NCI-H524 (cell line): ENCODE results near the gene GCNA.
"Not testable (repeated sequence)": the region's sequence is repeated elsewhere in the genome, so short reads cannot be mapped to it uniquely, and the experiment has no call there.

Source experiments
- DNase-seq, 2 experiments: peaks; one replicate each; lab custom pipeline; 2025; lab: John Stamatoyannopoulos, UW

The GCNA gene

DNA sequence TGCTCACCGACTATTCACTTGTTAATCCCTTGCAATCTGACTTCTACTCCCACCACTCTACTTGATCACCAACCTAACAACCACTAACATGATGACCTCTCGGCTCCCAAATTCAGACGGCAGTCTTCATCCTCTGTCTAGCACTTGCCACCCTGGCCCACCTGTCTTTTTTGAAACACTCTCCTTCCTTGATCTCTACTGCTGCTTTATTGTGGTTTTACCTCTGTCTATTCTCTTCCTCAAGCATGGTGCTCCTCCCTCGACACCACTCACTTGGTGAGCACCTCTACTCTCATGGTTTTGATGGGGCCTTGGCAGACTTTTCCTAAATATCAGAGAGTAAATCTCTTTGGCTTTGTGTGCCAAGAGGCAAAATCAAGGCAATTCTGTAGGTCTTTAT, 61.8 kb downstream of the GCNA start:
- DNase-seq, result no peak

DNA sequence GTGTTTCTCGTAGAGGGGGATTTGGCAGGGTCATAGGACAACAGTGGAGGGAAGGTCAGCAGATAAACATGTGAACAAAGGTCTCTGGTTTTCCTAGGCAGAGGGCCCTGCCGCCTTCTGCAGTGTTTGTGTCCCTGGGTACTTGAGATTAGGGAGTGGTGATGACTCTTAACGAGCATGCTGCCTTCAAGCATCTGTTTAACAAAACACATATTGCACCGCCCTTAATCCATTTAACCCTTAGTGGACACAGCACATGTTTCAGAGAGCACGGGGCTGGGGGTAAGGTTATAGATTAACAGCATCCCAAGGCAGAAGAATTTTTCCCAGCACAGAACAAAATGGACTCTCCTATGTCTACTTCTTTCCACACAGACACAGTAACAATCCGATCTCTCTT, 66.2 kb downstream of the GCNA start:
- DNase-seq, result not testable (repeated sequence)

DNA sequence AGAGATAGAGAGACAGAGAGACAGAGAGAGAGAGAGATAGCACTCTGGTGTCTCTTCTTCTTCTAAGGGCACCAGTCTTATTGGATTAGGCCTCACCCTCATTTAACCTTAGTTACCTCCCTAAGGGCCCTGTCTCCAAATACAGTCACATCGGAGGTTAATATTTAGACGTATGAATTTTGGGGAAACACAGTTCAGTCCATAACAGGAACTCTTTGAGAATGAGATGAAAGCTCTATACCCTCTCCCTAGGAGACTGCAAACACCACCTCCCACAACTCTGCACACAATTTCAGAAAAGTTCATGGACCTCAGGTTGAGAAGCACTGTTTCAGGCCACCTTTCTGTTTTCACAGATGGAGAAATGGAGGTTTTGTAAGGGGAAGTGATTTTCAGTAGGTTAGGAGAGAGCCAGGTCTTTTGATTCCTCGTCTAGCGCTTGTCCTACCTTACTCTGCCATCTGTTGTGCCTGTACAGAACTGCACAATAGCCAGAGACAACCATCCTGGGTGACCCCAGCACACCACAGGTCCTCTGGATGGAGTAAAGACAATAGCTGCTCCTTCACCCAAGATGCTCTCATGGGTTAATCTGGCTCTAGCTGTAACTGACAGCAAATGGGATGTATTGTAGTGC, 72.2 kb downstream of the GCNA start:
- DNase-seq, result peak in 1 of 2 experiments; percentile 54

GRCh38 chrX:71652405-71652804, 74.2 kb downstream of the GCNA start:
- DNase-seq, result peak; percentile 50 to 51

DNA sequence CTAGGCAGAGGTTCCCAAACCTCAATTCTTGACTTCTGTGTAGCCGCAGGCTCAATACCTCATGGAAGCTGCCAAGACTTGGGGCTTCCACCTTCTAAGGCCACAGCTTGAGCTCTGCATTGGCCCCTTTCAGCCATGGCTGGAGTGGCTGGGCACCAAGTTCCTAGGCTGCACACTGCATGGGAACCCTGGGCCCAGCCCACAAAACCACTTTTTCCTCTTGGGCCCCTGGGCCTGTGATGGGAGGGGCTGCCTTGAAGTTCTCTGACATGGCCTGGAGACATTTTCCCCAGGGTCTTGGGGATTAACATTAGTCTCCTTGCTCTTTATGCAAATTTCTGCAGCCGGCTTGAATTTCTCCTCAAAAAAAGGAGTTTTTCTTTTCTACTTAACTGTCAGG, 75.1 kb downstream of the GCNA start:
- no peak for DNase-seq

- no peak for DNase-seq
These were observed 79.0 kb downstream of the GCNA start for GRCh38 chrX:71657267-71657666.

DNA sequence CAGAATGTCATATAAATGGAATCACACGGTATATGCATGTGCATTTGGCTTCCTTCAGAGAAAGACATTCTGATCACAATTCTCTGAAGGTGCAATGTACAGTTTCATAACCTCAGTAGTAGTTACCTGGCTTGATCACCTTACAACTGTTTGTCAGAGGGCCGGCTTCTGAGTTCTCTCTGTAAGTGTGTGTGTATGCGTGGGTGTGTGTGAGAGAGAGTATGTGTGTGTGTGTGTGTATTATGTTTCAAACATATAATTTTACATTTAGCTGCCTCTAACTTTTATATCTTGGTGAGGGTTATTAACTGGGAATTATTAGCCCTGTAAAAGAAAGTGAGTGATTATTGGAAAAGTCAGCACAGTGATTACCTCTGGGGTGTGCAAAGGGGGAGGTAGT, 81.1 kb downstream of the GCNA start:
- no peak for DNase-seq

DNA sequence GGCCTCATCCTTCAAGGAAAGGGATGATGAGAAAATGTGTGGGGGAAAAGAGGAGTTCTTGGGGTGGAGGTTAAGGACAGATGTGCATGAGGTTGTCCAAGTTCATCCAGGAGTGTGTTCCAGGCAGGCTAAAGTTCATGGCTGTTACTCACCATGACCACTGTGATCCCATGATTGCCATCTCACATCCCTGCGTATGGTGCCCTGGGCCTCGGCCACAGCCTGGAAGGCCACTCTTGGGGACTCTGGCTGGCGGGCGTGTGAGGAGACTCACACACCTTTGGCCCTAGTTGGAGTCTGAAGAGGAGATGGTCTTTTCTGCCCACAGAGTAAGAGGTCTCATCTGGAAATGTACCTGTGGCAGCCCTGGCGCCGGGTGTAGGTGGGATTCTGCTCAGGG, 81.7 kb downstream of the GCNA start:
- DNase-seq, result no peak

DNA sequence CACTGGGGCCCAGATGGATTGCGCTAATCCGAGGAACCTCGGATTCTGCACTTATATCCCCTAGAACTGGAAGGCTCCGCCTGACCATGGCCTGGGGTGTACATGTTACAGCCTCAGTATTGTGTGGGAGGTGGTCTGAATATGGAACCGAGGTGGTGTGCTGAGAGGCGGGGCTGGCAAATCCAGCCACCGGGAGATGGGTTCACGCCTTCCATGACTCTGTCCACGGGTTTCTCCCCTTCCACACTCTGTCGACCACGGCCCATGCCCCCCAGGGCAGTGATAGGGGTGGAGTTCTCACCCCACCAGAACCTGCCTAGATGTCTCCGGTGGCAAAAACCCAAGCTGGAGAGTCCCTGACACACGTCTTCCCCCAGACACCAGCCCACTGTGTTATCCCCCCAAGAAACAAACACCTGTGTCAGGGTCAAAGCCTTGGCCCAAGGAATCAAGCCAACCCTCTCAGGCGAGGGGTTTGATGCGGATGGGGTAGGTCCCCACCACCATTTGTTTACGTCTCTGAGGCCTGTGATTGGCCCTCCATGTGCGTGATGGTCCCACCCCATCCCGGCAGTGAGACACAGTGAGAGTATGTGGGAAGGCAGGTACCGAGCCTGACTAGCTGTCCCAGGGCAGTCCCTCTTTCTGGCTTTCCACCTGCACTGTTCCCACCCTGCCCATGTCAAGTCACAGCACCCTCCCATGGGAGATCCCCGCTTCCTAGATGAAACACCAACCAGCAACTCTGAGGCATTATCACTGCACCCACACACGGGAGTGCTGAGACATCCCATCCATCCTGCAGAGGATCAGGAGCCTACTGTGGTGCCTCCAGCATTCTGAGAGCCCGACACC, 82.6 kb downstream of the GCNA start:
- no peak for DNase-seq

DNA sequence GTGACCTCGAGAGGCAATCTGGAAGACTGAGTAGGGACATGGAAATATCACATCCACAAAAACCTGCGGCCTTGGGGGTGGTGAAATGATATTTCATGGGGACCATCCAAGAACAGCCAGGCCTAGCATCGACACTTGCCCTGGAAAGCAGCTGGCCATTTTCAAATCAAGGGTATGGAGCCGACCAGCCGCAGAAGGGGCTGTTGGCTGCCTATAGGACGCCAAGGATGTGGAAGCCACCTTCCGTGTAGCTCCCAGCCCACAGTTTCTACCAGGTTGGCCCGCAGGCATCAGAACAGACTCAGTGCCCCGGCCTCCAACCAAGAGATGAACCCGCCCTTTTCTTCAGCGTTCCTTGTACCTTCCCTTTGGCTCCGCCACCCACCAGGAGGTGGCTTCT, 83.7 kb downstream of the GCNA start:
- DNase-seq, result no peak

DNA sequence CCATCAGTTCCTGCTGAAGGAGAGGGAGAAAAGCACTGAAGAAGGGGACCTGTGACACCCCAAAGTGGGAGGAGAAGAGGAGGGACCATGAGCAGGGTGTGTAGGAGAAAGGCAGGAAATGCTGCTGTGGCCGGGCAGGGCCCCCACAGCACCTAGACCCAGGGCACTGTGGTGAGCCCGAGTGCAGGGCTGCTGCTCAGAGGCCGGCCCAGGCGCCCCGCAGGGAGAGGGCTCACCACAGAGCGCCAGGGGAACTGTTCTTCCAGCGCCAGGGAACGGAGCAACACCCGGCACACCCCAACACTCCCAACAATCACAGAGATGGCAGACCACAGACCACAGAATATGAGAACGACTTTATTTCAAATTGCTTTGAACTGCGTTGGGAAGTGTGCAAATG, 84.4 kb downstream of the GCNA start:
- not testable (repeated sequence) for DNase-seq
